HepG2 (cell line): ENCODE results near the gene RPS17. TPM values are rescaled to one million over a fixed set of nuclear protein-coding genes. Genes with fewer than 3 reads are reported as not detected.

Experiments used
- BHLHE40 ChIP-seq: IDR thresholded peaks from 2 replicates; pipeline ENCODE4 v1.6.1; 2011; ENCODE audit warnings: low read length, improper control_type of control experiment
- CCAR2 ChIP-seq: fragments of 200-400 bp; formaldehyde crosslinking; optimal IDR thresholded peaks from 2 replicates; pipeline ENCODE3; 2018; ENCODE audit warnings: low read depth, mild to moderate bottlenecking, low read length, moderate library complexity
- CHD2 ChIP-seq: IDR thresholded peaks from 2 replicates; pipeline ENCODE4 v1.6.1; 2011; ENCODE audit warnings: low read depth, low read length, improper control_type of control experiment
- ELF1 ChIP-seq: sonication (generic); formaldehyde crosslinking; IDR thresholded peaks from 2 replicates; pipeline ENCODE4 v1.4.0; 2020; ENCODE audit warnings: missing genetic modification reagents
- ISX ChIP-seq: sonication (generic); formaldehyde crosslinking; conservative IDR thresholded peaks from 2 replicates; pipeline ENCODE4 v1.5.0; 2020; ENCODE audit warnings: missing genetic modification reagents
- RARG ChIP-seq: sonication (generic); formaldehyde crosslinking; IDR thresholded peaks from 2 replicates; pipeline ENCODE4 v1.4.0; 2020; ENCODE audit warnings: low read depth, mild to moderate bottlenecking, missing genetic modification reagents
- SNAPC2 ChIP-seq: sonication (generic); formaldehyde crosslinking; IDR thresholded peaks from 2 replicates; pipeline ENCODE4 v1.8.1; 2022; ENCODE audit warnings: mild to moderate bottlenecking, missing genetic modification reagents
- SOX5 ChIP-seq: IDR thresholded peaks from 2 replicates; pipeline ENCODE4 v1.6.1; 2016; ENCODE audit warnings: borderline replicate concordance
- U2AF1 ChIP-seq: fragments of 200-400 bp; formaldehyde crosslinking; optimal IDR thresholded peaks from 2 replicates; pipeline ENCODE3; 2017; ENCODE audit warnings: mild to moderate bottlenecking, low read depth, low read length
- ZFP82 ChIP-seq: sonication (generic); formaldehyde crosslinking; IDR thresholded peaks from 2 replicates; pipeline ENCODE4 v1.5.1; 2020; ENCODE audit warnings: mild to moderate bottlenecking, missing genetic modification reagents, borderline replicate concordance
- ZKSCAN1 ChIP-seq: fragments of 150-350 bp; IDR thresholded peaks from 2 replicates; pipeline ENCODE4 v1.6.1; 2014; ENCODE audit warnings: low read length
- ZNF138 ChIP-seq: sonication (generic); formaldehyde crosslinking; IDR thresholded peaks from 2 replicates; pipeline ENCODE4 v1.5.0; 2020; ENCODE audit warnings: mild to moderate bottlenecking, low read depth, missing genetic modification reagents
- ZNF160 ChIP-seq: sonication (generic); formaldehyde crosslinking; IDR thresholded peaks from 2 replicates; pipeline ENCODE4 v1.8.0; 2022; ENCODE audit warnings: mild to moderate bottlenecking, inconsistent platforms, missing genetic modification reagents
- ZNF552 ChIP-seq: sonication (generic); formaldehyde crosslinking; IDR thresholded peaks from 2 replicates; pipeline ENCODE4 v1.9.0; 2022; ENCODE audit warnings: missing genetic modification reagents, mild to moderate bottlenecking, borderline replicate concordance
- polyA plus RNA-seq, 8 experiments: library from polyadenylated mRNA; depleted of rRNA in 3 of 8; stranded (reverse) in 7 of 8; unstranded in 1 of 8; fragments of >200 nt; fragmentation: Illumina TruSeq in 4 of 8; extraction: Trizol in 4 of 8; gene quantifications; 2 replicates each; pipeline versions ENCODE4 v1.2.1 to v1.2.3, GENCODE V29; 2011 to 2016; ENCODE audit warnings: low read depth in 4 of 8, missing spikeins in 1 of 8, mixed read lengths in 1 of 8; ENCODE audit not compliant: insufficient read depth in 1 of 8
- total RNA-seq, 5 experiments: library from RNA; depleted of rRNA; stranded (reverse); fragments of >200 nt; fragmentation: Illumina TruSeq; extraction: Trizol; gene quantifications; 2 replicates each; pipeline ENCODE4 v1.2.3, GENCODE V29; 2016; ENCODE audit warnings: low read depth in 1 of 5
- TF ChIP-seq, protein P1 (sequence below): IDR thresholded peaks from 2 replicates; pipeline ENCODE4 v1.6.1; 2016
- TF ChIP-seq, protein P2 (sequence below): sonication (generic); formaldehyde crosslinking; IDR thresholded peaks from 2 replicates; pipeline ENCODE4 v1.5.1; 2020; ENCODE audit warnings: mild to moderate bottlenecking, moderate library complexity, missing genetic modification reagents
- TF ChIP-seq, protein P3 (sequence below): sonication (generic); formaldehyde crosslinking; IDR thresholded peaks from 2 replicates; pipeline ENCODE4 v1.9.0; 2022; ENCODE audit warnings: missing genetic modification reagents, mild to moderate bottlenecking, borderline replicate concordance
- TF ChIP-seq, protein P4 (sequence below): sonication (generic); formaldehyde crosslinking; IDR thresholded peaks from 2 replicates; pipeline ENCODE4 v1.5.1; 2020; ENCODE audit warnings: mild to moderate bottlenecking, missing genetic modification reagents
- TF ChIP-seq, protein P5 (sequence below): sonication (generic); formaldehyde crosslinking; IDR thresholded peaks from 2 replicates; pipeline ENCODE4 v1.4.0; 2020; ENCODE audit warnings: mild to moderate bottlenecking, missing genetic modification reagents

The RPS17 gene
- total and polyA plus RNA-seq, 2 of the 13 experiments (the other 11 are each of a cell fraction or from before 2014, with no cell fraction given) = 2,570 to 5,021 TPM

DNA sequence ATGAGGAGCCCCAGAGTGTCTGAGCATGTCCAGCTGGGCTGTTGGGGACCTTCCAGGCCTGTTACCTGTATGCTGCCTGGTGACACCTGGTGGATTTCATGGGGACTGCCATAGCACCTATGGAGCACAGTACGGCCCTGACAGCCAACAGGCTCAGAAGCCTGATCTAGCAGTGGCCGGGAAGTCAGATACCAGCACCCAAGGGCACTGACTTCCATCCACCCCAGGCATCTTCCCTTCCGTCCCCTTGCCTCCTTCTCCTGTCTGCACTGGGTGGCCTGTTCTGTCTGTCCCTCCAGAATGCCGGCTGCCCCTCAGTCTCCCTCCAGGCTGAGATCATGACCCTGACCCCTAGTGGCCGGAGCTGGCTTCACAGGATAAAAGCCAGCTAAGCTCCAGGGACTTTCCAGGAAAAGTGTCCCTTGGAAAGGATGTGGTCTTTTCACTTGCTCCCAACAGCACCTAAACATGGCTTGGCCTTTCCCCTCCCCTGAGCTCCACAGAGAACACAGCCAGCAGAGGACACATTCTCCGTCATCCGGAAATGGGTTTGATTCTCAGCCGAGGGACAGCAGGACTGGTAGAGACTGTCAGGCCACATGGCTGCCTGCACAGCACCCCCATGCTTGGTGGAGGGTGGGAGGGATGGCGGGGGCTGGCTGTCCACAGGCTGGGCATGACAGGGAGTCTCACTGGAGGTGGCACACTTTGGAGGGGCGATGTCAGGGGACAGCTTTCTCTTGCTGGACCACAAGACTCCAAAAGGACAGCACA is 9.5 kb downstream of the RPS17 start (continued):
- TF ChIP-seq SOX5 (0 out of 2 replicates have a peak, but pooled peaks have one; percentile 8), ZKSCAN1 (no peak), RARG (CRISPR knock-in tag) (no peak), ZNF160 (CRISPR knock-in tag) (no peak), ZNF138 (CRISPR knock-in tag) (no peak), ELF1 (CRISPR knock-in tag) (peak; percentile 30; the same call in 1 of the 2 replicates), ZNF552 (no peak), CHD2 (no peak), ISX (CRISPR knock-in tag) (no peak), ZFP82 (no peak), CCAR2 (no peak), BHLHE40 (no peak), U2AF1 (no peak), SNAPC2 (no peak)
- TF ChIP-seq, protein P1, sequence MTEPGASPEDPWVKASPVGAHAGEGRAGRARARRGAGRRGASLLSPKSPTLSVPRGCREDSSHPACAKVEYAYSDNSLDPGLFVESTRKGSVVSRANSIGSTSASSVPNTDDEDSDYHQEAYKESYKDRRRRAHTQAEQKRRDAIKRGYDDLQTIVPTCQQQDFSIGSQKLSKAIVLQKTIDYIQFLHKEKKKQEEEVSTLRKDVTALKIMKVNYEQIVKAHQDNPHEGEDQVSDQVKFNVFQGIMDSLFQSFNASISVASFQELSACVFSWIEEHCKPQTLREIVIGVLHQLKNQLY = no peak
- TF ChIP-seq, protein P2, sequence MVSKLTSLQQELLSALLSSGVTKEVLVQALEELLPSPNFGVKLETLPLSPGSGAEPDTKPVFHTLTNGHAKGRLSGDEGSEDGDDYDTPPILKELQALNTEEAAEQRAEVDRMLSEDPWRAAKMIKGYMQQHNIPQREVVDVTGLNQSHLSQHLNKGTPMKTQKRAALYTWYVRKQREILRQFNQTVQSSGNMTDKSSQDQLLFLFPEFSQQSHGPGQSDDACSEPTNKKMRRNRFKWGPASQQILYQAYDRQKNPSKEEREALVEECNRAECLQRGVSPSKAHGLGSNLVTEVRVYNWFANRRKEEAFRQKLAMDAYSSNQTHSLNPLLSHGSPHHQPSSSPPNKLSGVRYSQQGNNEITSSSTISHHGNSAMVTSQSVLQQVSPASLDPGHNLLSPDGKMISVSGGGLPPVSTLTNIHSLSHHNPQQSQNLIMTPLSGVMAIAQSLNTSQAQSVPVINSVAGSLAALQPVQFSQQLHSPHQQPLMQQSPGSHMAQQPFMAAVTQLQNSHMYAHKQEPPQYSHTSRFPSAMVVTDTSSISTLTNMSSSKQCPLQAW = peak; percentile 39; the same call in 1 of the 2 replicates
- TF ChIP-seq, protein P3, sequence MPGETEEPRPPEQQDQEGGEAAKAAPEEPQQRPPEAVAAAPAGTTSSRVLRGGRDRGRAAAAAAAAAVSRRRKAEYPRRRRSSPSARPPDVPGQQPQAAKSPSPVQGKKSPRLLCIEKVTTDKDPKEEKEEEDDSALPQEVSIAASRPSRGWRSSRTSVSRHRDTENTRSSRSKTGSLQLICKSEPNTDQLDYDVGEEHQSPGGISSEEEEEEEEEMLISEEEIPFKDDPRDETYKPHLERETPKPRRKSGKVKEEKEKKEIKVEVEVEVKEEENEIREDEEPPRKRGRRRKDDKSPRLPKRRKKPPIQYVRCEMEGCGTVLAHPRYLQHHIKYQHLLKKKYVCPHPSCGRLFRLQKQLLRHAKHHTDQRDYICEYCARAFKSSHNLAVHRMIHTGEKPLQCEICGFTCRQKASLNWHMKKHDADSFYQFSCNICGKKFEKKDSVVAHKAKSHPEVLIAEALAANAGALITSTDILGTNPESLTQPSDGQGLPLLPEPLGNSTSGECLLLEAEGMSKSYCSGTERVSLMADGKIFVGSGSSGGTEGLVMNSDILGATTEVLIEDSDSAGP (CRISPR knock-in tag) = peak; percentile 56; the same call in 1 of the 2 replicates
- TF ChIP-seq, protein P4, sequence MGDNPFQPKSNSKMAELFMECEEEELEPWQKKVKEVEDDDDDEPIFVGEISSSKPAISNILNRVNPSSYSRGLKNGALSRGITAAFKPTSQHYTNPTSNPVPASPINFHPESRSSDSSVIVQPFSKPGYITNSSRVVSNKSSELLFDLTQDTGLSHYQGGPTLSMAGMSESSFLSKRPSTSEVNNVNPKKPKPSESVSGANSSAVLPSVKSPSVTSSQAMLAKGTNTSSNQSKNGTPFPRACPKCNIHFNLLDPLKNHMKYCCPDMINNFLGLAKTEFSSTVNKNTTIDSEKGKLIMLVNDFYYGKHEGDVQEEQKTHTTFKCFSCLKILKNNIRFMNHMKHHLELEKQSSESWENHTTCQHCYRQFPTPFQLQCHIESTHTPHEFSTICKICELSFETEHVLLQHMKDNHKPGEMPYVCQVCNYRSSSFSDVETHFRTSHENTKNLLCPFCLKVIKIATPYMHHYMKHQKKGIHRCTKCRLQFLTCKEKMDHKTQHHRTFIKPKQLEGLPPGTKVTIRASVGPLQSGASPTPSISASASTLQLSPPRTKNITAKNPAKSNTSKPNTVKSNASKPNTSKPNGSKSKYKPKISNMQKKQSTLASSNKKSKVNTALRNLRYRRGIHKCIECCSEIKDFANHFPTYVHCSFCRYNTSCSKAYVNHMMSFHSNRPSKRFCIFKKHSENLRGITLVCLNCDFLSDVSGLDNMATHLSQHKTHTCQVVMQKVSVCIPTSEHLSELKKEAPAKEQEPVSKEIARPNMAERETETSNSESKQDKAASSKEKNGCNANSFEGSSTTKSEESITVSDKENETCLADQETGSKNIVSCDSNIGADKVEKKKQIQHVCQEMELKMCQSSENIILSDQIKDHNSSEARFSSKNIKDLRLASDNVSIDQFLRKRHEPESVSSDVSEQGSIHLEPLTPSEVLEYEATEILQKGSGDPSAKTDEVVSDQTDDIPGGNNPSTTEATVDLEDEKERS (CRISPR knock-in tag) = no peak
- TF ChIP-seq, protein P5, sequence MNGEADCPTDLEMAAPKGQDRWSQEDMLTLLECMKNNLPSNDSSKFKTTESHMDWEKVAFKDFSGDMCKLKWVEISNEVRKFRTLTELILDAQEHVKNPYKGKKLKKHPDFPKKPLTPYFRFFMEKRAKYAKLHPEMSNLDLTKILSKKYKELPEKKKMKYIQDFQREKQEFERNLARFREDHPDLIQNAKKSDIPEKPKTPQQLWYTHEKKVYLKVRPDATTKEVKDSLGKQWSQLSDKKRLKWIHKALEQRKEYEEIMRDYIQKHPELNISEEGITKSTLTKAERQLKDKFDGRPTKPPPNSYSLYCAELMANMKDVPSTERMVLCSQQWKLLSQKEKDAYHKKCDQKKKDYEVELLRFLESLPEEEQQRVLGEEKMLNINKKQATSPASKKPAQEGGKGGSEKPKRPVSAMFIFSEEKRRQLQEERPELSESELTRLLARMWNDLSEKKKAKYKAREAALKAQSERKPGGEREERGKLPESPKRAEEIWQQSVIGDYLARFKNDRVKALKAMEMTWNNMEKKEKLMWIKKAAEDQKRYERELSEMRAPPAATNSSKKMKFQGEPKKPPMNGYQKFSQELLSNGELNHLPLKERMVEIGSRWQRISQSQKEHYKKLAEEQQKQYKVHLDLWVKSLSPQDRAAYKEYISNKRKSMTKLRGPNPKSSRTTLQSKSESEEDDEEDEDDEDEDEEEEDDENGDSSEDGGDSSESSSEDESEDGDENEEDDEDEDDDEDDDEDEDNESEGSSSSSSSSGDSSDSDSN (CRISPR knock-in tag) = no peak
